GM12873 (cell line): Measurements from ENCODE around the gene SLC4A4.

Experiments used
- TF ChIP-seq, protein P1 (sequence below): IDR thresholded peaks from 2 replicates; pipeline ENCODE4 v1.5.1; 2012; ENCODE audit warnings: low read depth, mild to moderate bottlenecking, moderate library complexity, low read length, control low read depth; ENCODE audit not compliant: insufficient read depth; ENCODE audit errors: missing control alignments

Gene SLC4A4

DNA sequence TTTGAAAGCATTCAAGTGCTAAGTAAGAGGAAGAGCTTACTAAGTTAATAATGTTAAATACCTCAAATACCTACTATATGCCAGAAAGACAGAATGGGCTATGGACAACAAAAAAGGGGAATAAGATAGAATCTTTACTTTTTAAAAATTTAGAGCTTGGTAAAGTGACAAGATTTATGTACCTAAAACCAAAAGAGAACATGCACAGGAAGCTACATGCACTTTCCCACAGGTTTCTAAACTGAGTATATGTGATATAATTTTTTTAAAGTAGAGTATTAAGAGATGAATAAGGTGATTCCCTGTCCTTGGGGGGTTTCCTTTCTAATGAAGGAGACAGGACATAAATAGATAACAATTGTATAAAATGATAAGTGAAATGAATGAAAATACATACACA, 30.7 kb downstream of the SLC4A4 start:
- TF ChIP-seq, protein P1, sequence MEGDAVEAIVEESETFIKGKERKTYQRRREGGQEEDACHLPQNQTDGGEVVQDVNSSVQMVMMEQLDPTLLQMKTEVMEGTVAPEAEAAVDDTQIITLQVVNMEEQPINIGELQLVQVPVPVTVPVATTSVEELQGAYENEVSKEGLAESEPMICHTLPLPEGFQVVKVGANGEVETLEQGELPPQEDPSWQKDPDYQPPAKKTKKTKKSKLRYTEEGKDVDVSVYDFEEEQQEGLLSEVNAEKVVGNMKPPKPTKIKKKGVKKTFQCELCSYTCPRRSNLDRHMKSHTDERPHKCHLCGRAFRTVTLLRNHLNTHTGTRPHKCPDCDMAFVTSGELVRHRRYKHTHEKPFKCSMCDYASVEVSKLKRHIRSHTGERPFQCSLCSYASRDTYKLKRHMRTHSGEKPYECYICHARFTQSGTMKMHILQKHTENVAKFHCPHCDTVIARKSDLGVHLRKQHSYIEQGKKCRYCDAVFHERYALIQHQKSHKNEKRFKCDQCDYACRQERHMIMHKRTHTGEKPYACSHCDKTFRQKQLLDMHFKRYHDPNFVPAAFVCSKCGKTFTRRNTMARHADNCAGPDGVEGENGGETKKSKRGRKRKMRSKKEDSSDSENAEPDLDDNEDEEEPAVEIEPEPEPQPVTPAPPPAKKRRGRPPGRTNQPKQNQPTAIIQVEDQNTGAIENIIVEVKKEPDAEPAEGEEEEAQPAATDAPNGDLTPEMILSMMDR: no peak

DNA sequence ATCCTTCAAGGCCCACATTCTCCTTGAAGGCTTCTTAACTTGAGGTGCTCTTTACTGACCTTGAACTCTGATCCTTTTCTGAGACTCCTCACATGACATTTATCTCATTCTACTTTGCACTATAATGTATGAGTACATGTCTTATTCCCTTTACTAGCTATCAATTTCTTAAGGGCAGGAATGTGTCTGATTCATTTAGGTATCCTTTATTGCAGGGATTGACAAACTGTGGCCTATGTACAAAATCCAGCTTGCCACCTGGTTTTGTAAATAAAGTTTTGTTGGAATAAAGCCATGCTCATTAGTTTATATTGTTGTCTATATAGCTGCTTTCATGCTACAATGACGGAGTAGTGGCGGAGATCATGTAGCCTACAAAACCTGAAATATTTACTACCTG, 36.7 kb downstream of the SLC4A4 start:
- TF ChIP-seq, protein P1: no peak

- TF ChIP-seq, protein P1: no peak
These were observed 38.7 kb downstream of the SLC4A4 start for GRCh38 chr4:71377561-71377960.

DNA sequence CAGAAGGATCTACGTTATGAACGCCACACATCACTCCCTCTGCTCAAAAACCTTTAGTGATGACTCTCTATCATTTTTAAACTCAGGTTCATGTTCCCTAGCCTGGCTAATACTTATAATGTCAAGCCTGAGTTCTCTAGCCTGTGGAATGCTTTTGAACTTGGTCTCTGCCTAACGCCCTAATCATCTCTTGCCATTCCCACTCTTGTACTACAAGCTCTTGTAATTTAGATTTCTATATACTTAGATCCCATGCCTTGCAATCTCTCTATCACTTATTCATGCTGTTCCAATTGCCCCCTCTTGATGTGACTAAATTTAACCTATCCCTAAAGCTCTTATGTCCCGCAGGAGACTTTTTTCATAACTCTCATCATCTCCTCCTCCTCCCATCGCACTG, 40.3 kb downstream of the SLC4A4 start:
- TF ChIP-seq, protein P1: no peak

DNA sequence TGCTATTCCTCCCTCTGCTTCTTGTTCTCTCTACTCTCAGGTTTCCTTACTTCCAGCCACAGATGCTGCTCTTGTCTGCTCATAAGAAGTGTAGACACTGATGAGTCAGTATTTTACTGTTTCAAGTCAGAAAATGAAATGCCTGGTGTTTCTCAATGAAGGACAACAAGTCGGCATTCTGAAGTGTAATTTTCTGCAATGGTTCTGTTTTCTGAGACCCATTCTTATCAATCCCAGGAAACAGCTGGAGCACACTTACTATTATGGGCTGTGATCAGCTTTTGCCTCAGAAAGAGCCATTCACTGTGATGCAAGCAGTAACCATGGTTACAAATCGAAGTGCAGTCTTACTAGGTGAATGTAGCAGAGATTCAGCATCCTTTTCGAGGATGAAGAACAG, 42.0 kb downstream of the SLC4A4 start:
- TF ChIP-seq, protein P1: no peak

- TF ChIP-seq, protein P1: no peak
These were observed 43.5 kb downstream of the SLC4A4 start for GRCh38 chr4:71382125-71382899.

DNA sequence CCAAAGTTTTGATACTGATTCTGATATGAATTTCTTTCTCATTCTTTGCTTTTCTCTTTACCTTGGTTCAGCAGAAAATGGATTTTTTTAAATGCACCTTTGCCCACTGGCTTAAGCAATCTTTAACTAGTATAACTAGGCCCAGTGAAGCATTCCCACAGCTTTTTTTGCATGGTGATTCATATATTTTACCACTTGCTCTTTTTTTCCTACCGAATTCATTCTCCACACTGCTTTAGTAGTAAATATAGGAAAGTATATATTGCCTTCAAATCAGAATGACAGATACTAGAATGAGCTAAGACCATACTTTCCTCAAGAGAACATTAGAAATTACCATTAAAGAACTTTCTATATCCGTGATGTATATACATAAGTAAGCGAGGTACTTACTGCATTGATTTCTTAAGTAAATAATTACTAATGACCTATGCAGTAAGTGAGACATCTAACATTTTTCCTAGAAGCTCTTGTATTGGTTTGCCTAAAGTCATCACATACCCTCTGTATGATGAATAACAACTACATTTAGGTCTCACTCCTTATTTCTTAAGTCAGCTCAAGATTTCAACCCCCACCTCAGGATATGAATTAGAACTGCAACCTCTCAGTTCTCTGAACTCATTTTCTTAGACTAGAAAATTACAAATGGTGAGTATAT, 44.2 kb downstream of the SLC4A4 start:
- TF ChIP-seq, protein P1: no peak
